Lung (tissue), 12 donors: Measurements from ENCODE around the gene TTC39B. TPM values are rescaled to one million over a fixed set of nuclear protein-coding genes. Genes with fewer than 3 reads are reported as not detected.

Experiments used
- ATAC-seq: fragments of 200-7000 bp; cut with Tn5 transposase; one replicate; pipeline ENCODE4 v1.9.1; 2020; ENCODE audit warnings: moderate number of reproducible peaks; ENCODE audit not compliant: insufficient read depth, low FRiP score
- DNase-seq, 3 donors: peaks; one replicate each; pipeline ENCODE4 v3.0.0-alpha.2; 2013 to 2017
- H3K27ac ChIP-seq, 2 donors: one replicate each; pipeline ENCODE4 v1.5.1; 2013; ENCODE audit warnings: mild to moderate bottlenecking in 2 of 2, moderate library complexity in 2 of 2, control low read depth in 1 of 2, inconsistent platforms in 1 of 2, low read depth in 1 of 2, low read length in 1 of 2
- H3K27me3 ChIP-seq, 3 donors: one replicate each; pipeline ENCODE4 v1.5.1; 2013; ENCODE audit warnings: low read length in 2 of 3; ENCODE audit not compliant: control insufficient read depth in 3 of 3, insufficient read depth in 3 of 3
- H3K36me3 ChIP-seq, 4 donors: one replicate each; pipeline ENCODE4 v1.5.1; 2013; ENCODE audit warnings: low read length in 4 of 4, mild to moderate bottlenecking in 1 of 4, moderate library complexity in 1 of 4; ENCODE audit not compliant: control insufficient read depth in 4 of 4, insufficient read depth in 4 of 4
- H3K4me1 ChIP-seq, 5 donors: one replicate each; pipeline ENCODE4 v1.5.1; 2013; ENCODE audit warnings: low read length in 5 of 5, mild to moderate bottlenecking in 2 of 5, moderate library complexity in 1 of 5; ENCODE audit not compliant: control insufficient read depth in 5 of 5, insufficient read depth in 5 of 5
- H3K4me3 ChIP-seq: one replicate; pipeline ENCODE4 v1.5.1; 2013; ENCODE audit warnings: mild to moderate bottlenecking, control low read depth, moderate library complexity
- H3K9ac ChIP-seq, 2 donors: one replicate each; pipeline ENCODE4 v1.5.1; 2013; ENCODE audit warnings: low read length in 2 of 2, control low read depth in 1 of 2; ENCODE audit not compliant: insufficient read depth in 1 of 2
- H3K9me3 ChIP-seq, 4 donors: one replicate each; pipeline ENCODE4 v1.5.1; 2013; ENCODE audit warnings: low read length in 3 of 4, mild to moderate bottlenecking in 1 of 4, moderate library complexity in 1 of 4; ENCODE audit not compliant: control insufficient read depth in 4 of 4, insufficient read depth in 3 of 4
- WGBS, 2 donors: extraction: QIAGEN DNeasy Blood & Tissue Kit; methylation state at CpG; one replicate each; pipeline ENCODE4 v1.1.7; 2013; 5-methylcytosine and 5-hydroxymethylcytosine counted together
- polyA plus RNA-seq, 2 donors: library from polyadenylated mRNA; stranded (reverse); fragments of 200-250 nt; gene quantifications; one replicate each; pipeline ENCODE4 v1.2.1, GENCODE V29; 2013
- total RNA-seq, 2 donors: library from RNA; depleted of rRNA in 1 of 2; stranded (reverse); fragments of >200 nt in 1 of 2; gene quantifications; one replicate each; pipeline ENCODE4 v1.2.1, GENCODE V29; 2014 to 2021
- TF ChIP-seq, protein P1 (sequence below): IDR thresholded peaks from 2 replicates; pipeline ENCODE4 v1.5.1; 2012; ENCODE audit warnings: mild to moderate bottlenecking; ENCODE audit errors: control extremely low read depth, extremely low read depth
- donor health status: control.
- donor health status: control.
- donor health status: Bipolar disorder and iron deficiency.
- donor health status: healthy.
- donor health status: DM: yes; HTN: yes; CAD: no.

Gene TTC39B
- total and polyA plus RNA-seq, 4 donors: 4.2 to 30.0 (median 19.2) TPM

GRCh38 chr9:15248621-15249020, 58.4 kb downstream of the TTC39B start:
- DNase-seq: no peak
- no peak for ATAC-seq
- H3K9me3 ChIP-seq: no peaks in the 10 kb centered on the region
- H3K4me1 ChIP-seq: peaks cover 1 to 16% (median 7%) of the 10 kb centered on the region in 5 donors
- no peak overlapping the region for H3K27ac ChIP-seq
- no peak overlapping the region for H3K4me3 ChIP-seq
- peaks cover 0 to 1% (median 0%) of the 10 kb centered on the region in 4 donors for H3K36me3 ChIP-seq
- TF ChIP-seq, protein P1, sequence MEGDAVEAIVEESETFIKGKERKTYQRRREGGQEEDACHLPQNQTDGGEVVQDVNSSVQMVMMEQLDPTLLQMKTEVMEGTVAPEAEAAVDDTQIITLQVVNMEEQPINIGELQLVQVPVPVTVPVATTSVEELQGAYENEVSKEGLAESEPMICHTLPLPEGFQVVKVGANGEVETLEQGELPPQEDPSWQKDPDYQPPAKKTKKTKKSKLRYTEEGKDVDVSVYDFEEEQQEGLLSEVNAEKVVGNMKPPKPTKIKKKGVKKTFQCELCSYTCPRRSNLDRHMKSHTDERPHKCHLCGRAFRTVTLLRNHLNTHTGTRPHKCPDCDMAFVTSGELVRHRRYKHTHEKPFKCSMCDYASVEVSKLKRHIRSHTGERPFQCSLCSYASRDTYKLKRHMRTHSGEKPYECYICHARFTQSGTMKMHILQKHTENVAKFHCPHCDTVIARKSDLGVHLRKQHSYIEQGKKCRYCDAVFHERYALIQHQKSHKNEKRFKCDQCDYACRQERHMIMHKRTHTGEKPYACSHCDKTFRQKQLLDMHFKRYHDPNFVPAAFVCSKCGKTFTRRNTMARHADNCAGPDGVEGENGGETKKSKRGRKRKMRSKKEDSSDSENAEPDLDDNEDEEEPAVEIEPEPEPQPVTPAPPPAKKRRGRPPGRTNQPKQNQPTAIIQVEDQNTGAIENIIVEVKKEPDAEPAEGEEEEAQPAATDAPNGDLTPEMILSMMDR: no peak
- no peaks in the 10 kb centered on the region for H3K27me3 ChIP-seq
- no peak overlapping the region for H3K9ac ChIP-seq
- WGBS, 2 donors: 79 to 80% methylated on average over 2 of the region's 2 CpGs

DNA sequence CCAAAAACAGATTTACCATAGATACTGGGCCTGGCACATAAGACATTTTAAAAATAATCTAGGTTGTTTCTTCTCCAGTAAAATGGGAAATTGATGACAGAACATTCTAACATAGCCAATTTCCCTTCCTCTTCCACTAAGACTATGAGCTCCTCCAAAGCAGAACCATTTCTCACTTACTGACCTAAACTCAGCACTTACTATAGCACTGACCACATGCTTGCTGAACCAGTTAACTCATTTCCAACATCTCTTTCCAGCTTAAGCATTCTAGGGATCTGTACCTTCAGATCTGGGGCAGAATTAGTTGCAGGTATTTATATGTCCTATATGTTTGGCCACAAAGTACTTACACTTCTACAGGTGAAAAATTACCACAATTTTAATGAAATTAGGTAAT, 58.9 kb downstream of the TTC39B start:
- ATAC-seq (no peak), DNase-seq (no peak)
- H3K9me3 ChIP-seq: no peaks in the 10 kb centered on the region
- H3K9ac ChIP-seq: no peak overlapping the region
- TF ChIP-seq, protein P1: no peak
- H3K27me3 ChIP-seq: no peaks in the 10 kb centered on the region
- no peak overlapping the region for H3K4me3 ChIP-seq
- H3K36me3 ChIP-seq: no peaks in the 10 kb centered on the region
- peak overlapping the region in 1 of 2 donors; percentile 3 for H3K27ac ChIP-seq
- peaks cover 1 to 16% (median 7%) of the 10 kb centered on the region in 5 donors for H3K4me1 ChIP-seq

DNA sequence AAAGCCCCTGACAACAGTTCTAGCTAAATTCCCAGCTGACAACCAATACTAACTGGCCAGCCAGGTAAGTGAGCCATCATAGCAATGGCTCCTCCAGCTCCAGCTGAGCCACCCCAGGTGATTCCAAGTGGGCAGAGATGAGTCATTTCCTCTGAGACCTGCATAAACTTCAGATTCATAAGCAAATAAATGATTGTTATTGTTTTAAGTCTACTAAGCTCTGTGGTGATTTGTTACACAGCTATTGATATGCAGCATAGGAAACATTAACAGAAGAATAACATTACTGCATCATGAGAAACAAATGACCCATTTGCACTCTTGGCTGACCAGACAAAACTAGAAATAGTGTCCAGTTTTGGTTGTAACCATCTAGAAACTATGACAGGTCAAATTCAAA, 60.3 kb downstream of the TTC39B start:
- Histone ChIP-seq H3K27me3 (no peaks in the 10 kb centered on the region), H3K9ac (no peak overlapping the region), H3K9me3 (no peaks in the 10 kb centered on the region), H3K4me1 (peaks cover 3 to 16% (median 7%) of the 10 kb centered on the region in 5 donors), H3K27ac (no peak overlapping the region), H3K4me3 (no peak overlapping the region), H3K36me3 (no peaks in the 10 kb centered on the region)
- DNase-seq (no peak), ATAC-seq (no peak)
- TF ChIP-seq, protein P1: no peak

DNA sequence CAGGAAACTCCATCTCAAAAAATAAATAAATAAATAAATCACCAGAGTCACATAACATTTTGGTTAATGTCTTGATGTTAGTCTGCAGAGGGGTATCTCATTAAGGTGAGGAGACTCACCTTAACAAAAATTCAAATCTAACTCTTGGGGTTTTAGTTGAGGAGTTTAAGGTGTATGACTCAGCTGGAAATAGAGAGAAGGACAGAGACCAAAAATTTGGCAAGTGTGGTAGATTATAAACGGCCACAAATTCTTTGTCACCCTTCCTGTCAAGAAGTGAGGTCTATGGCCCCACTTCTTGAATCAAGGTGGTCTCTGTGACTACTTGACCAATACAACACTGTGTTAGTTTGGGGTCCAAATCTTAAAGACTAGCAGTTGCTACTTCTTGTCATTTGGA, 60.8 kb downstream of the TTC39B start:
- H3K27ac ChIP-seq: no peak overlapping the region
- TF ChIP-seq, protein P1: no peak

More for the DNA sequence above, 60.8 kb downstream of the TTC39B start:
- peaks cover 3 to 16% (median 7%) of the 10 kb centered on the region in 5 donors for H3K4me1 ChIP-seq
- H3K4me3 ChIP-seq: no peak overlapping the region
- no peak for ATAC-seq
- H3K9ac ChIP-seq: no peak overlapping the region
- WGBS, 2 donors: 52 to 69% methylated on average over 1 of the region's 1 CpG
- no peaks in the 10 kb centered on the region for H3K9me3 ChIP-seq
- no peak for DNase-seq
- no peaks in the 10 kb centered on the region for H3K27me3 ChIP-seq
- no peaks in the 10 kb centered on the region for H3K36me3 ChIP-seq
